Metanephros (tissue), 2 donors: ENCODE results near the gene SPDYC. TPM values are rescaled to one million over a fixed set of nuclear protein-coding genes. Genes with fewer than 3 reads are reported as not detected.

ENCODE experiments used
- small RNA-seq: library from RNA; depleted of rRNA; stranded (forward); fragments of <200 nt; gene quantifications from one replicate; pipeline ENCODE3, GENCODE V24; 2014; ENCODE audit warnings: low replicate concordance
- total RNA-seq: library from RNA; depleted of rRNA; stranded (reverse); fragments of >200 nt; gene quantifications from one replicate; pipeline ENCODE4 v1.2.3, GENCODE V29; 2014

SPDYC gene, protein sequence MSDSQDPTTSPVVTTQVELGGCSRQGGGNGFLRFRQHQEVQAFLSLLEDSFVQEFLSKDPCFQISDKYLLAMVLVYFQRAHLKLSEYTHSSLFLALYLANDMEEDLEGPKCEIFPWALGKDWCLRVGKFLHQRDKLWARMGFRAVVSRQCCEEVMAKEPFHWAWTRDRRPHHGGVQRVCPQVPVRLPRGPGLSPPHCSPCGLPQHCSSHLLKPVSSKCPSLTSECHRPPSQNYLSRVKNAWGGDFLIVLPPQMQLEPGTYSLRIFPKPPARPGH
- not detected for total RNA-seq

GRCh38 chr11:65170058-65170534 is at the start of gene SPDYC:
TSS of gene SPDYC (plus strand) at chr11:65170233. CDS start at chr11:65171358, 1,125 bp downstream.

DNA sequence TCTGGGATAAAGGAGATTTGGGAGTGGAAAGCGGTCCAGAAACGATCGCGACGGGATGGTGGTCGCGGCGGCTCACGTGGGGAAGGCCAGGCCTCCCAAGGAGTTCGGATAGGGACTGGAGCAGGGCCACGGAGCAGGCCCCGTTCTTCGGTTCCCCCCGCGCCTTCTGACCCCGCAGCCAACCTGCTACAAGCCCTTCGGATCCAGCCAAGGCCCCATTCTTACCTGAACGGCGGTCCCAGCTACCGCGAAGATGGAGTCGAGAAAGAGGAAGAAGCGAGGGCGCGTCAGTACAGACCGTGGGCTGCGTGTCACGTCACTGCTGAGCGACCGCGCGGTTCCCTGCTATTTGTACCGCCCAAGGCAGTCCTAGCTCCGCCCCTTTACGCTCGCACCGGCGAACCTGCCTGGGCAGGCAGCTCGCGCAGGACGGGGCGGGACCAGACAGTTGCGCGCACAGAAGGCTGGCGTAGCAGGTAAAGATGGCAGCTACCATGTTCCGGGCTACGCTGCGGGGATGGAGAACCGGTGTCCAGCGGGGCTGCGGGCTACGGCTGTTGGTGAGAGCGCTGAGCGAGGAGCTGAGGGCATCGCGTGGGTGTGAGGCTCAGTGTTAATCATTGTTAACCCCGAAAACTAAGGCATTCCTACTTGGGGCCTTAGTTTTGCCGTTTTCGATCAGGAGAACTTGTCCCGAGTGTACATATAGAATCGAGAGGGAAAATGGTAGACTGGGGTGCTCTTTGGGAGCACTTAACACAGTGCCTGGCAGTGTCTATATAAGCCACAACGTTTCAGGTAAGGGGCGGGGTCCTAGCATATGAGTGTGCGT is 48.0 kb upstream of the SPDYC start, which contains the start of the genes FAU and MRPL49:
Gene FAU (minus strand): TSS at position 270 of the 832 bp plus-strand sequence. CDS start 321 bp downstream, outside the sequence.
Gene MRPL49 (plus strand): TSS at position 457 of the 832 bp plus-strand sequence. CDS start 26 bp downstream, at position 483.

GRCh38 chr11:65134240-65134951 is 35.6 kb upstream of the SPDYC start, which contains the start of gene SYVN1:
TSS of gene SYVN1 (minus strand) at chr11:65134519. CDS start at chr11:65133601, 918 bp downstream.

GRCh38 chr11:65181569-65182257 is 11.7 kb downstream of the SPDYC start, which contains the start of gene CAPN1:
TSS of gene CAPN1 (plus strand) at chr11:65181928. CDS start at chr11:65182702, 774 bp downstream.

Small RNA genes lying within 50 kb of the gene (small RNA-seq; reads per million reads assigned to genes)
- gene HIGD1AP10 (not detected), gene PDCL2P2 (not detected), gene RNU2-23P (2.9 reads per million, percentile 91 among the genes with 10 or more reads in this experiment)

Other genes starting within 250 kb of the SPDYC start
- gene PPP2R5B, start 245.5 kb upstream of the SPDYC start, total RNA-seq, result 14.4 TPM
- 1.3 TPM for gene GPHA2, start 234.3 kb upstream of the SPDYC start, total RNA-seq
- 0.70 TPM for gene MAJIN, start 198.1 kb upstream of the SPDYC start, total RNA-seq
- 2.4 TPM for gene BATF2, start 173.3 kb upstream of the SPDYC start, total RNA-seq
- gene ARL2, start 156.1 kb upstream of the SPDYC start, total RNA-seq, result 91.7 TPM
- 21.5 TPM for gene SNX15, start 142.8 kb upstream of the SPDYC start, total RNA-seq
- gene SAC3D1, start 129.0 kb upstream of the SPDYC start, total RNA-seq, result 7.8 TPM
- 20.2 TPM for gene NAALADL1, start 111.7 kb upstream of the SPDYC start, total RNA-seq
- gene CDCA5, start 86.2 kb upstream of the SPDYC start, total RNA-seq, result 6.4 TPM
- 29.6 TPM for gene ZFPL1, start 86.0 kb upstream of the SPDYC start, total RNA-seq
- gene VPS51, start 74.0 kb upstream of the SPDYC start, total RNA-seq, result 421 TPM
- gene TM7SF2, start 58.4 kb upstream of the SPDYC start, total RNA-seq, result 65.0 TPM
- 8.0 TPM for gene ZNHIT2, start 52.5 kb upstream of the SPDYC start, total RNA-seq
- 650 TPM for gene FAU, start 48.1 kb upstream of the SPDYC start, total RNA-seq
- 57.1 TPM for gene MRPL49, start 47.9 kb upstream of the SPDYC start, total RNA-seq
- gene SYVN1, start 35.7 kb upstream of the SPDYC start, total RNA-seq, result 22.3 TPM
- gene CAPN1, start 11.7 kb downstream of the SPDYC start, total RNA-seq, result 142 TPM
- 11.9 TPM for gene POLA2, start 91.7 kb downstream of the SPDYC start, total RNA-seq
- 15.7 TPM for gene CDC42EP2, start 144.6 kb downstream of the SPDYC start, total RNA-seq
- 41.9 TPM for gene DPF2, start 163.6 kb downstream of the SPDYC start, total RNA-seq
- gene TIGD3, start 184.5 kb downstream of the SPDYC start, total RNA-seq, result 0.35 TPM
- 8.9 TPM for gene SLC25A45, start 212.4 kb downstream of the SPDYC start, total RNA-seq
- gene FRMD8, start 216.4 kb downstream of the SPDYC start, total RNA-seq, result 27.0 TPM